AG10803 (cell line): ENCODE data around the gene SEMA6D.

ENCODE experiments used
- DNase-seq: peaks from one replicate; pipeline ENCODE4 v3.0.0; 2010; ENCODE audit warnings: low read depth
- H3K4me3 ChIP-seq: 2 replicates; pipeline ENCODE4 v1.5.1; 2011; ENCODE audit warnings: mild to moderate bottlenecking, low read length, control low read depth
- CTCF ChIP-seq: conservative IDR thresholded peaks from 2 replicates; pipeline ENCODE4 v1.5.1; 2011; ENCODE audit warnings: mild to moderate bottlenecking, low read length, control low read depth, inconsistent platforms

SEMA6D gene

GRCh38 chr15:47742334-47742733 is 25.0 kb downstream of the SEMA6D start:
- no peak for TF ChIP-seq CTCF
- no peak overlapping the region for H3K4me3 ChIP-seq
- no peak for DNase-seq

GRCh38 chr15:47742742-47743141 is 25.4 kb downstream of the SEMA6D start:
- no peak for DNase-seq
- no peak for TF ChIP-seq CTCF
- no peak overlapping the region for H3K4me3 ChIP-seq

- no peak for DNase-seq
- TF ChIP-seq CTCF: no peak
- no peak overlapping the region for H3K4me3 ChIP-seq
These were observed 26.1 kb downstream of the SEMA6D start for GRCh38 chr15:47743385-47743784.

- no peak for DNase-seq
- no peak overlapping the region for H3K4me3 ChIP-seq
- no peak for TF ChIP-seq CTCF
These were observed 26.6 kb downstream of the SEMA6D start for GRCh38 chr15:47743886-47744285.

- TF ChIP-seq CTCF: no peak
- no peak for DNase-seq
- no peak overlapping the region for H3K4me3 ChIP-seq
These were observed 27.2 kb downstream of the SEMA6D start for GRCh38 chr15:47744496-47744895.

- DNase-seq: no peak
- H3K4me3 ChIP-seq: no peak overlapping the region
- no peak for TF ChIP-seq CTCF
These were observed 27.7 kb downstream of the SEMA6D start for GRCh38 chr15:47744973-47745372.

GRCh38 chr15:47746516-47746915 is 29.2 kb downstream of the SEMA6D start:
- TF ChIP-seq CTCF: no peak
- DNase-seq: no peak
- H3K4me3 ChIP-seq: no peak overlapping the region
